H9 (cell line): ENCODE results near the gene PIGBOS1. TPM values are rescaled to one million over a fixed set of nuclear protein-coding genes. Genes with fewer than 3 reads are reported as not detected.

Experiments
- DNase-seq: peaks from one replicate; pipeline ENCODE4 v3.0.0-alpha.2; 2017
- H2AFZ ChIP-seq: one replicate; pipeline ENCODE4 v1.6.1; 2013; ENCODE audit warnings: mild to moderate bottlenecking, low read length, control low read depth, moderate library complexity
- H2AK5ac ChIP-seq: 2 replicates; pipeline ENCODE4 v1.6.1; 2013; ENCODE audit warnings: low read length, control low read depth, mixed read lengths; ENCODE audit not compliant: insufficient read length
- H2BK120ac ChIP-seq: one replicate; pipeline ENCODE4 v1.6.1; 2013; ENCODE audit warnings: low read depth, mild to moderate bottlenecking, low read length, control low read depth, inconsistent platforms; ENCODE audit not compliant: poor library complexity, severe bottlenecking
- H2BK12ac ChIP-seq: 2 replicates; pipeline ENCODE4 v1.6.1; 2013; ENCODE audit warnings: low read length, control low read depth, mixed read lengths, low read depth; ENCODE audit not compliant: insufficient read length
- H2BK15ac ChIP-seq: 2 replicates; pipeline ENCODE4 v1.6.1; 2013; ENCODE audit warnings: low read depth, low read length, control low read depth
- H2BK20ac ChIP-seq: one replicate; pipeline ENCODE4 v1.6.1; 2013; ENCODE audit warnings: low read depth, mild to moderate bottlenecking, low read length, control low read depth, inconsistent platforms; ENCODE audit not compliant: poor library complexity, severe bottlenecking
- H2BK5ac ChIP-seq: 2 replicates; pipeline ENCODE4 v1.6.1; 2013; ENCODE audit warnings: low read length, control low read depth, mixed read lengths; ENCODE audit not compliant: insufficient read length
- H3K14ac ChIP-seq: 2 replicates; pipeline ENCODE4 v1.6.1; 2013; ENCODE audit warnings: low read length, control low read depth; ENCODE audit not compliant: insufficient read depth
- H3K18ac ChIP-seq: 2 replicates; pipeline ENCODE4 v1.6.1; 2013; ENCODE audit warnings: low read depth, mild to moderate bottlenecking, mixed read lengths, low read length, control low read depth; ENCODE audit not compliant: insufficient read length
- H3K23ac ChIP-seq: 2 replicates; pipeline ENCODE4 v1.6.1; 2013; ENCODE audit warnings: low read length, control low read depth, mixed read lengths, low read depth; ENCODE audit not compliant: insufficient read length
- H3K23me2 ChIP-seq: 2 replicates; pipeline ENCODE4 v1.6.1; 2013; ENCODE audit warnings: low read depth, mild to moderate bottlenecking, mixed read lengths, low read length, control low read depth; ENCODE audit not compliant: insufficient read length, poor library complexity, severe bottlenecking
- H3K27ac ChIP-seq: 2 replicates; pipeline ENCODE4 v1.5.1; 2013; ENCODE audit warnings: low read length, control low read depth, mixed read lengths, low read depth; ENCODE audit not compliant: insufficient read length
- H3K27me3 ChIP-seq: 2 replicates; pipeline ENCODE4 v1.6.1; 2013; ENCODE audit warnings: low read length, control low read depth, inconsistent platforms; ENCODE audit not compliant: insufficient read depth
- H3K4ac ChIP-seq: 2 replicates; pipeline ENCODE4 v1.6.1; 2013; ENCODE audit warnings: low read depth, mild to moderate bottlenecking, control low read depth, inconsistent platforms, low read length, moderate library complexity
- H3K4me1 ChIP-seq: 2 replicates; pipeline ENCODE4 v1.6.1; 2013; ENCODE audit warnings: low read length, control low read depth, inconsistent platforms; ENCODE audit not compliant: insufficient read depth
- H3K4me2 ChIP-seq: 2 replicates; pipeline ENCODE4 v1.6.1; 2013; ENCODE audit warnings: low read length, control low read depth, mixed read lengths; ENCODE audit not compliant: insufficient read length, insufficient read depth
- H3K56ac ChIP-seq: 2 replicates; pipeline ENCODE4 v1.6.1; 2013; ENCODE audit warnings: low read depth, mild to moderate bottlenecking, mixed read lengths, low read length, control low read depth; ENCODE audit not compliant: insufficient read length
- H3K79me1 ChIP-seq: 2 replicates; pipeline ENCODE4 v1.6.1; 2013; ENCODE audit warnings: low read depth, mild to moderate bottlenecking, moderate library complexity, low read length, control low read depth, inconsistent platforms; ENCODE audit not compliant: insufficient read depth, poor library complexity, severe bottlenecking
- H3K79me2 ChIP-seq: 2 replicates; pipeline ENCODE4 v1.6.1; 2013; ENCODE audit warnings: low read length, control low read depth, inconsistent platforms; ENCODE audit not compliant: insufficient read depth
- H3K9ac ChIP-seq: 2 replicates; pipeline ENCODE4 v1.6.1; 2013; ENCODE audit warnings: low read length, control low read depth, mixed read lengths; ENCODE audit not compliant: insufficient read length; ENCODE audit errors: extremely low read depth
- H3K9me3 ChIP-seq: one replicate; pipeline ENCODE4 v1.6.1; 2013; ENCODE audit warnings: low read depth, low read length, inconsistent platforms; ENCODE audit not compliant: control insufficient read depth
- H3T11ph ChIP-seq: one replicate; pipeline ENCODE4 v1.6.1; 2013; ENCODE audit warnings: mild to moderate bottlenecking, low read length, control low read depth, inconsistent platforms
- H4K20me1 ChIP-seq: one replicate; pipeline ENCODE4 v1.6.1; 2013; ENCODE audit not compliant: control insufficient read depth, insufficient read length, insufficient read depth
- H4K5ac ChIP-seq: 2 replicates; pipeline ENCODE4 v1.6.1; 2013; ENCODE audit warnings: low read depth, mild to moderate bottlenecking, mixed read lengths, low read length, control low read depth; ENCODE audit not compliant: insufficient read length
- H4K8ac ChIP-seq: replicated peaks from 2 replicates; pipeline ENCODE4 v1.6.1; 2013; ENCODE audit warnings: low read length, control low read depth, mixed read lengths, low read depth; ENCODE audit not compliant: insufficient read length
- H4K91ac ChIP-seq: 2 replicates; pipeline ENCODE4 v1.6.1; 2013; ENCODE audit warnings: low read depth, mild to moderate bottlenecking, moderate library complexity, mixed read lengths, low read length, control low read depth; ENCODE audit not compliant: insufficient read length
- H3K27ac Mint-ChIP-seq, 3 experiments: 2 replicates in 2 of 3; 3 replicates in 1 of 3; pipeline ENCODE4 v1.8.0; 2020 to 2021; ENCODE audit warnings: mixed read lengths in 3 of 3, mild to moderate bottlenecking in 1 of 3, moderate library complexity in 1 of 3
- H3K27me3 Mint-ChIP-seq: 2 replicates; pipeline ENCODE4 v1.8.0; 2021; ENCODE audit warnings: low read depth, mild to moderate bottlenecking, moderate library complexity, mixed read lengths
- H3K36me3 Mint-ChIP-seq, 3 experiments: 2 replicates in 2 of 3; 3 replicates in 1 of 3; pipeline ENCODE4 v1.8.0; 2020 to 2021; ENCODE audit warnings: low read depth in 3 of 3, mixed read lengths in 3 of 3; ENCODE audit not compliant: insufficient read depth in 1 of 3
- H3K4me1 Mint-ChIP-seq, 2 experiments: 2 replicates each; pipeline ENCODE4 v1.8.0; 2020; ENCODE audit warnings: mixed read lengths in 2 of 2
- H3K4me3 Mint-ChIP-seq, 2 experiments: 2 replicates in 1 of 2; 3 replicates in 1 of 2; pipeline ENCODE4 v1.8.0; 2020 to 2021; ENCODE audit warnings: mild to moderate bottlenecking in 2 of 2, mixed read lengths in 2 of 2, moderate library complexity in 1 of 2
- H3K9me3 Mint-ChIP-seq, 2 experiments: 2 replicates in 1 of 2; 3 replicates in 1 of 2; pipeline ENCODE4 v1.8.0; 2020; ENCODE audit warnings: mild to moderate bottlenecking in 2 of 2, mixed read lengths in 2 of 2, moderate library complexity in 1 of 2
- WGBS: extraction: QIAGEN DNeasy Blood & Tissue Kit; methylation state at CpG from one replicate; pipeline ENCODE4 v1.1.7; 2013; ENCODE audit warnings: missing lambda C conversion rate, low lambda C conversion rate, mixed read lengths; ENCODE audit not compliant: insufficient read length; ENCODE audit errors: extremely low coverage; 5-methylcytosine and 5-hydroxymethylcytosine counted together
- total RNA-seq: library from RNA; stranded (reverse); gene quantifications from 2 replicates; pipeline ENCODE4 v1.2.1, GENCODE V29; 2021
- TF ChIP-seq, protein P1 (sequence below): fragments of 200-600 bp; sonication (generic); conservative IDR thresholded peaks from 3 replicates; pipeline ENCODE4 v1.8.0; 2021; ENCODE audit warnings: antibody characterized with exemption, mild to moderate bottlenecking

PIGBOS1 gene
- total RNA-seq, 1 experiment from 2014 or later: 10.4 TPM

- H3K23ac ChIP-seq: no peak overlapping the region
- DNase-seq: no peak
- H2BK20ac ChIP-seq: no peak overlapping the region
- no peaks in the 10 kb centered on the region for H3K27me3 Mint-ChIP-seq
- no peaks in the 10 kb centered on the region for H3K27me3 ChIP-seq
- H4K5ac ChIP-seq: no peak overlapping the region
- H3K18ac ChIP-seq: no peak overlapping the region
- 0 out of 7 replicates have a peak, but pooled peaks cover 0 to 5% (median 2%) of the 10 kb centered on the region in 3 experiments for H3K36me3 Mint-ChIP-seq
- no peak overlapping the region for H2BK120ac ChIP-seq
- no peak overlapping the region for H3K4me3 Mint-ChIP-seq
- no peaks in the 10 kb centered on the region for H3K4me1 ChIP-seq
- no peaks in the 10 kb centered on the region for H3K9me3 Mint-ChIP-seq
- no peaks in the 10 kb centered on the region for H4K20me1 ChIP-seq
- H3K56ac ChIP-seq: no peak overlapping the region
- no peak overlapping the region for H3T11ph ChIP-seq
- H3K27ac Mint-ChIP-seq: no peak overlapping the region
- H3K79me1 ChIP-seq: no peaks in the 10 kb centered on the region
- H3K23me2 ChIP-seq: no peaks in the 10 kb centered on the region
- H2BK15ac ChIP-seq: no peak overlapping the region
- no peak overlapping the region for H3K4ac ChIP-seq
- no peaks in the 10 kb centered on the region for H3K79me2 ChIP-seq
- H3K9ac ChIP-seq: no peak overlapping the region
- TF ChIP-seq, protein P1, sequence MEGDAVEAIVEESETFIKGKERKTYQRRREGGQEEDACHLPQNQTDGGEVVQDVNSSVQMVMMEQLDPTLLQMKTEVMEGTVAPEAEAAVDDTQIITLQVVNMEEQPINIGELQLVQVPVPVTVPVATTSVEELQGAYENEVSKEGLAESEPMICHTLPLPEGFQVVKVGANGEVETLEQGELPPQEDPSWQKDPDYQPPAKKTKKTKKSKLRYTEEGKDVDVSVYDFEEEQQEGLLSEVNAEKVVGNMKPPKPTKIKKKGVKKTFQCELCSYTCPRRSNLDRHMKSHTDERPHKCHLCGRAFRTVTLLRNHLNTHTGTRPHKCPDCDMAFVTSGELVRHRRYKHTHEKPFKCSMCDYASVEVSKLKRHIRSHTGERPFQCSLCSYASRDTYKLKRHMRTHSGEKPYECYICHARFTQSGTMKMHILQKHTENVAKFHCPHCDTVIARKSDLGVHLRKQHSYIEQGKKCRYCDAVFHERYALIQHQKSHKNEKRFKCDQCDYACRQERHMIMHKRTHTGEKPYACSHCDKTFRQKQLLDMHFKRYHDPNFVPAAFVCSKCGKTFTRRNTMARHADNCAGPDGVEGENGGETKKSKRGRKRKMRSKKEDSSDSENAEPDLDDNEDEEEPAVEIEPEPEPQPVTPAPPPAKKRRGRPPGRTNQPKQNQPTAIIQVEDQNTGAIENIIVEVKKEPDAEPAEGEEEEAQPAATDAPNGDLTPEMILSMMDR: no peak
- H2AFZ ChIP-seq: no peak overlapping the region
- no peak overlapping the region for H3K4me2 ChIP-seq
- H2BK12ac ChIP-seq: no peak overlapping the region
- H4K91ac ChIP-seq: no peak overlapping the region
- no peak overlapping the region for H4K8ac ChIP-seq
- H3K27ac ChIP-seq: no peak overlapping the region
- H2BK5ac ChIP-seq: no peak overlapping the region
- no peak overlapping the region for H2AK5ac ChIP-seq
- no peaks in the 10 kb centered on the region for H3K9me3 ChIP-seq
- WGBS: no CpG with 5 or more reads among the region's 1 CpG
- no peak overlapping the region for H3K14ac ChIP-seq
- H3K4me1 Mint-ChIP-seq: no peaks in the 10 kb centered on the region
These were observed 18.2 kb upstream of the PIGBOS1 start for GRCh38 chr15:55337160-55337559.
